ENCODE results near the gene ZNF621. TPM values are rescaled to one million over a fixed set of nuclear protein-coding genes. Genes with fewer than 3 reads are reported as not detected.
"Not testable (repeated sequence)": the region's sequence is repeated elsewhere in the genome, so short reads cannot be mapped to it uniquely, and the experiment has no call there.

The ZNF621 gene
- total RNA-seq, 2 donors from 2014 or later = 21.8 to 25.2 TPM

- H3K9me3 Mint-ChIP-seq = no peaks in the 10 kb centered on the region
- peaks cover 12 to 13% of the 10 kb centered on the region in 2 donors for H3K36me3 Mint-ChIP-seq
- no peak for DNase-seq (ENCODE audit: low spot score in 2 of 2)
- no peak for ATAC-seq
- H3K27ac Mint-ChIP-seq = no peak overlapping the region
These were observed 3.5 kb upstream of the ZNF621 start for GRCh38 chr3:40521254-40521653.

GRCh38 chr3:40523781-40524180, 979 bp upstream of the ZNF621 start:
- DNase-seq (ENCODE audit: low spot score in 2 of 2) = no peak
- ATAC-seq = no peak
- Mint-ChIP-seq H3K9me3 (no peaks in the 10 kb centered on the region), H3K27ac (peak overlapping the region; percentile 62 to 92), H3K36me3 (peaks cover 19 to 24% of the 10 kb centered on the region in 2 donors)

GRCh38 chr3:40524222-40524567, 565 bp upstream of the ZNF621 start:
- Mint-ChIP-seq H3K9me3 (no peaks in the 10 kb centered on the region), H3K27ac (peak overlapping the region; percentile 62 to 92), H3K36me3 (peaks cover 23 to 26% of the 10 kb centered on the region in 2 donors)
- ATAC-seq (no peak), DNase-seq (ENCODE audit: low spot score in 2 of 2) (no peak)

- ATAC-seq = no peak
- Mint-ChIP-seq H3K27ac (no peak overlapping the region), H3K36me3 (peaks cover 65 to 69% of the 10 kb centered on the region in 2 donors), H3K9me3 (peaks cover 18 to 21% of the 10 kb centered on the region in 2 donors)
- DNase-seq (ENCODE audit: low spot score in 2 of 2) = no peak
These were observed 3.7 kb downstream of the ZNF621 start for GRCh38 chr3:40528426-40528825.

DNA sequence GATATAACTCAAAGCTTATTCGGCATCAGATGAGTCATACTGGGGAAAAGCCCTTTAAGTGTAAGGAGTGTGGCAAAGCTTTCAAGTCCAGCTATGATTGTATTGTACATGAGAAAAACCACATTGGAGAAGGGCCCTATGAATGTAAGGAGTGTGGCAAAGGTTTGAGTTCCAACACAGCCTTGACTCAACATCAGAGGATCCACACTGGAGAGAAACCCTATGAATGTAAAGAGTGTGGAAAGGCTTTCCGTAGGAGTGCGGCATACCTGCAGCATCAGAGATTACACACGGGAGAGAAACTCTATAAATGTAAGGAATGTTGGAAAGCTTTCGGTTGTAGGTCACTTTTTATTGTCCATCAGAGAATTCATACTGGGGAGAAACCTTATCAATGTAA, 7.5 kb downstream of the ZNF621 start:
- Mint-ChIP-seq H3K36me3 (peaks cover 72 to 74% of the 10 kb centered on the region in 2 donors), H3K9me3 (peaks cover 25 to 31% of the 10 kb centered on the region in 2 donors), H3K27ac (no peak overlapping the region)
- DNase-seq (ENCODE audit: low spot score in 2 of 2) = no peak
- ATAC-seq = peak in 1 of 2 donors; percentile 52

- Mint-ChIP-seq H3K27ac (no peak overlapping the region), H3K36me3 (peaks cover 77 to 84% of the 10 kb centered on the region in 2 donors), H3K9me3 (peaks cover 37 to 38% of the 10 kb centered on the region in 2 donors)
- ATAC-seq (no peak), DNase-seq (ENCODE audit: low spot score in 2 of 2) (no peak)
These were observed 9.5 kb downstream of the ZNF621 start for GRCh38 chr3:40534283-40534682.

- Mint-ChIP-seq H3K27ac (no peak overlapping the region), H3K36me3 (no peaks in the 10 kb centered on the region), H3K9me3 (peaks cover 0 to 6% of the 10 kb centered on the region in 2 donors)
- no peak for DNase-seq (ENCODE audit: low spot score in 2 of 2)
- ATAC-seq = peak in 1 of 2 donors; percentile 40
These were observed 22.1 kb downstream of the ZNF621 start for GRCh38 chr3:40546816-40547215.

GRCh38 chr3:40550167-40550566, 25.4 kb downstream of the ZNF621 start:
- Mint-ChIP-seq H3K9me3 (peaks cover 0 to 6% of the 10 kb centered on the region in 2 donors), H3K36me3 (no peaks in the 10 kb centered on the region), H3K27ac (no peak overlapping the region)
- no peak for DNase-seq (ENCODE audit: low spot score in 2 of 2)
- no peak for ATAC-seq

- no peak overlapping the region for H3K27ac Mint-ChIP-seq
- H3K9me3 Mint-ChIP-seq = no peaks in the 10 kb centered on the region
- H3K36me3 Mint-ChIP-seq = no peaks in the 10 kb centered on the region
- DNase-seq (ENCODE audit: low spot score in 2 of 2) = no peak
- ATAC-seq = no peak
These were observed 32.9 kb downstream of the ZNF621 start for GRCh38 chr3:40557575-40558161.

DNA sequence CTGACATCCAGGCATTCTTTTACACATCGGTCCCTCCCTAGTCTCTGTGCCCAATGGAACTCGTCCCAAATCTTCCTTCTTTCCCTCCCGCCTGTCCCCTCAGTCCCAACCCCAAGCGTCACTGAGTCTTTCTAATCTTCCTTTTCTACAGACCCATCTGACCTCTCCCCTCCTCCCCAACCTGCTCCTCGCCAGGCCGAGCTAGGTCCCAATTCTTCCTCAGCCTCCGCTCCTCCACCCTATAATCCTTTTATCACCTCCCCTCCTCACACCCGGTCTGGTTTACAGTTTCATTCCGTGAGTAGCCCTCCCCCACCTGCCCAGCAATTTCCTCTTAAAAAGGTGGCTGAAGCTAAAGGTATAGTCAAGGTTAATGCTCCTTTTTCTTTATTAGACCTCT, 37.7 kb downstream of the ZNF621 start:
- not testable (repeated sequence) for ATAC-seq; H3K27ac Mint-ChIP-seq; DNase-seq (ENCODE audit: low spot score in 2 of 2); H3K36me3 Mint-ChIP-seq; H3K9me3 Mint-ChIP-seq

DNA sequence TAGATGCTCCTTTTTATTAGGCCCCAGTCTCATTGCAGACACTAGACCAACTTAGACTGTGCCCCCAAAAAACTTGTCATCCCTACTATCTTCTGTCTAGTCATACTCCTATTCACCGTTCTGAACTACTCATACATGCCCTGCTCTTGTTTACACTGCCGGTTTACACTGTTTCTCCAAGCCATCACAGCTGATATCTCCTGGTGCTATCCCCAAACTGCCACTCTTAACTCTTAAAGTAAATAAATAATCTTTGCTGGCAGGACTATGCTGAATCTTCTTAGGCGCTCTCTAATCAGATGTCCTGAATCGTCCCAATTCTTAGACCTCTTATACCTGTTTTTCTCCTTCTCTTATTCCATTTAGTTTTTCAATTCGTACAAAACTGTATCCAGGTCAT, 40.9 kb downstream of the ZNF621 start:
- not testable (repeated sequence) for H3K27ac Mint-ChIP-seq; DNase-seq (ENCODE audit: low spot score in 2 of 2); ATAC-seq; H3K9me3 Mint-ChIP-seq; H3K36me3 Mint-ChIP-seq

- no peaks in the 10 kb centered on the region for H3K36me3 Mint-ChIP-seq
- ATAC-seq = no peak
- H3K27ac Mint-ChIP-seq = no peak overlapping the region
- no peak for DNase-seq (ENCODE audit: low spot score in 2 of 2)
- H3K9me3 Mint-ChIP-seq = no peaks in the 10 kb centered on the region
These were observed 41.9 kb downstream of the ZNF621 start for GRCh38 chr3:40566694-40567093.

DNA sequence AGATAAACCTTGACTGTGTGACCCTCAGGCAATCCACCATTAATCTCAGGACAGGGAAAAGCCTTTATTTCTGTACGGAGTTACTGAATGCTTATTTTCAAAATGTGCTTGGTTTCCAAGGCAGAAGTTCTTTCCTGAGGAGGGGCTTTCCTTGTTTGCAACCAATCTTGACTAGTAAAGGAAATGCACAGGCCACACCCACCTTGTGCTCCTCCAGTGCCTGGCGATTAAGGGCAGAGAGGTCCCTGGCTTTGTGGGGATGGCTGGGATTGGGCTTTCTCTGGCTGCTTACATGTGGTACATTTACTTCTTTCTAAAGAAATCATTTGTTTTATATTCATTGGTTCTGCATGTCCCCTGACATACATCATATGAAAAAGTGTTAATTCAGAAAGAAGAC, 47.8 kb downstream of the ZNF621 start:
- Mint-ChIP-seq H3K36me3 (no peaks in the 10 kb centered on the region), H3K27ac (no peak overlapping the region), H3K9me3 (no peaks in the 10 kb centered on the region)
- DNase-seq (ENCODE audit: low spot score in 2 of 2) = no peak
- ATAC-seq = no peak

GRCh38 chr3:40574050-40574449, 49.3 kb downstream of the ZNF621 start:
- ATAC-seq = no peak
- Mint-ChIP-seq H3K9me3 (no peaks in the 10 kb centered on the region), H3K27ac (no peak overlapping the region)

GRCh38 chr3:40574661-40575060, 49.9 kb downstream of the ZNF621 start:
- Mint-ChIP-seq H3K36me3 (no peaks in the 10 kb centered on the region), H3K27ac (no peak overlapping the region), H3K9me3 (no peaks in the 10 kb centered on the region)
- ATAC-seq (no peak), DNase-seq (ENCODE audit: low spot score in 2 of 2) (no peak)

More at GRCh38 chr3:40574050-40574449, 49.3 kb downstream of the ZNF621 start:
- DNase-seq (ENCODE audit: low spot score in 2 of 2) = no peak
- no peaks in the 10 kb centered on the region for H3K36me3 Mint-ChIP-seq

- Mint-ChIP-seq H3K36me3 (no peaks in the 10 kb centered on the region), H3K27ac (no peak overlapping the region), H3K9me3 (no peaks in the 10 kb centered on the region)
- no peak for ATAC-seq
- no peak for DNase-seq (ENCODE audit: low spot score in 2 of 2)
These were observed 51.6 kb downstream of the ZNF621 start for GRCh38 chr3:40576396-40576795.

- H3K27ac Mint-ChIP-seq = no peak overlapping the region
- H3K9me3 Mint-ChIP-seq = no peaks in the 10 kb centered on the region
- H3K36me3 Mint-ChIP-seq = no peaks in the 10 kb centered on the region
- DNase-seq (ENCODE audit: low spot score in 2 of 2) = peak in 1 of 2 donors; percentile 70
- peak; percentile 76 to 77 for ATAC-seq
These were observed 55.8 kb downstream of the ZNF621 start for GRCh38 chr3:40580494-40581091.

- Mint-ChIP-seq H3K9me3 (no peaks in the 10 kb centered on the region), H3K27ac (no peak overlapping the region), H3K36me3 (no peaks in the 10 kb centered on the region)
- DNase-seq (ENCODE audit: low spot score in 2 of 2) (no peak), ATAC-seq (no peak)
These were observed 56.4 kb downstream of the ZNF621 start for GRCh38 chr3:40581166-40581565.
